ENCODE measurements around the gene TGFB1I1. TPM values are rescaled to one million over a fixed set of nuclear protein-coding genes. Genes with fewer than 3 reads are reported as not detected.

Gene TGFB1I1
- total and polyA plus RNA-seq, 2 of the 13 experiments (the other 11 are each of a cell fraction or from before 2014, with no cell fraction given) = 0.80 to 2.9 TPM

- TSS peak; percentile 62 for BruUV-seq (replicated peaks)
- TF ChIP-seq GATAD1 (CRISPR knock-in tag; IDR thresholded peaks at IDR 0.05) = peak; percentile 14; the same call in 1 of the 2 replicates
- TF ChIP-seq FOXA1 (IDR thresholded peaks at IDR 0.05) = no peak
- TF ChIP-seq FOXA1 (CRISPR knock-in tag; IDR thresholded peaks at IDR 0.05) = 0 out of 2 replicates have a peak, but pooled peaks have one; percentile 35
- no peak for TF ChIP-seq HOXA3 (CRISPR knock-in tag; IDR thresholded peaks at IDR 0.05)
- 0 out of 2 replicates have a peak, but pooled peaks have one; percentile 15 for TF ChIP-seq FOXA3 (CRISPR knock-in tag; IDR thresholded peaks at IDR 0.05)
- no peak for TF ChIP-seq ZNF121 (CRISPR knock-in tag; IDR thresholded peaks at IDR 0.05)
- 0 out of 2 replicates have a peak, but pooled peaks have one; percentile 41 for TF ChIP-seq HINFP (CRISPR knock-in tag; IDR thresholded peaks at IDR 0.05; ENCODE audit: low read depth)
- no peak for TF ChIP-seq SP140L (CRISPR knock-in tag; IDR thresholded peaks at IDR 0.05; ENCODE audit: borderline replicate concordance)
- TF ChIP-seq FOXK1 (CRISPR knock-in tag; IDR thresholded peaks at IDR 0.05; ENCODE audit: borderline replicate concordance, low read depth) = peak; percentile 13; the same call in 1 of the 2 replicates
- peak; percentile 87 for TF ChIP-seq BCL6 (CRISPR knock-in tag; IDR thresholded peaks at IDR 0.05)
- TF ChIP-seq PAXIP1 (CRISPR knock-in tag; conservative IDR thresholded peaks at IDR 0.05) = no peak
- no peak for TF ChIP-seq YEATS4 (CRISPR knock-in tag; IDR thresholded peaks at IDR 0.05; ENCODE audit: borderline replicate concordance)
- TF ChIP-seq RAD21 (CRISPR knock-in tag; IDR thresholded peaks at IDR 0.05) = peak; percentile 22; the same call in 1 of the 2 replicates
- TF ChIP-seq CHD4 (IDR thresholded peaks at IDR 0.05; ENCODE audit: borderline replicate concordance, low read length) = peak; percentile 40; the same call in 1 of the 2 replicates
- TF ChIP-seq, protein P1, sequence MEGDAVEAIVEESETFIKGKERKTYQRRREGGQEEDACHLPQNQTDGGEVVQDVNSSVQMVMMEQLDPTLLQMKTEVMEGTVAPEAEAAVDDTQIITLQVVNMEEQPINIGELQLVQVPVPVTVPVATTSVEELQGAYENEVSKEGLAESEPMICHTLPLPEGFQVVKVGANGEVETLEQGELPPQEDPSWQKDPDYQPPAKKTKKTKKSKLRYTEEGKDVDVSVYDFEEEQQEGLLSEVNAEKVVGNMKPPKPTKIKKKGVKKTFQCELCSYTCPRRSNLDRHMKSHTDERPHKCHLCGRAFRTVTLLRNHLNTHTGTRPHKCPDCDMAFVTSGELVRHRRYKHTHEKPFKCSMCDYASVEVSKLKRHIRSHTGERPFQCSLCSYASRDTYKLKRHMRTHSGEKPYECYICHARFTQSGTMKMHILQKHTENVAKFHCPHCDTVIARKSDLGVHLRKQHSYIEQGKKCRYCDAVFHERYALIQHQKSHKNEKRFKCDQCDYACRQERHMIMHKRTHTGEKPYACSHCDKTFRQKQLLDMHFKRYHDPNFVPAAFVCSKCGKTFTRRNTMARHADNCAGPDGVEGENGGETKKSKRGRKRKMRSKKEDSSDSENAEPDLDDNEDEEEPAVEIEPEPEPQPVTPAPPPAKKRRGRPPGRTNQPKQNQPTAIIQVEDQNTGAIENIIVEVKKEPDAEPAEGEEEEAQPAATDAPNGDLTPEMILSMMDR (CRISPR knock-in tag; IDR thresholded peaks at IDR 0.05) = peak; percentile 45
- TF ChIP-seq ZNF770 (CRISPR knock-in tag; IDR thresholded peaks at IDR 0.05) = peak; percentile 89
- TF ChIP-seq TEAD3 (CRISPR knock-in tag; optimal IDR thresholded peaks at IDR 0.05; ENCODE audit: borderline replicate concordance) = peak; percentile 46
Observed at GRCh38 chr16:31460582-31461002, 11.4 kb upstream of the TGFB1I1 start.

More at GRCh38 chr16:31460582-31461002, 11.4 kb upstream of the TGFB1I1 start:
- Histone ChIP-seq H3K4me3 (replicated peaks in 1 of 3; ENCODE audit: insufficient read depth in 1 of 3, low read depth in 2 of 3, low read length in 3 of 3) (peak overlapping the region; percentile 58 to 72 (median 61)), H3K27ac (ENCODE audit: extremely low read length, insufficient read depth, low read length) (no peak overlapping the region), H2AFZ (ENCODE audit: low read length) (no peak overlapping the region), H3K4me2 (ENCODE audit: low read depth, low read length) (peak overlapping the region; percentile 81), H3K36me3 (replicated peaks in 1 of 2; ENCODE audit: control insufficient read depth in 1 of 2, insufficient read depth in 2 of 2, low read length in 2 of 2) (peaks cover 28 to 42% of the 10 kb centered on the region in 2 experiments), H3K9me3 (ENCODE audit: low read length) (no peaks in the 10 kb centered on the region), H3K27me3 (ENCODE audit: control insufficient read depth in 1 of 2, insufficient read depth in 2 of 2, low read length in 2 of 2) (no peaks in the 10 kb centered on the region; a peak in 1 of 5 replicates), H4K20me1 (ENCODE audit: insufficient read depth, low read length) (peaks cover 36% of the 10 kb centered on the region), H3K79me2 (ENCODE audit: insufficient read depth, low read length) (peaks cover 38% of the 10 kb centered on the region), H3K9ac (ENCODE audit: insufficient read depth, low read depth, low read length) (no peak overlapping the region), H3K4me1 (ENCODE audit: insufficient read depth, low read length) (peaks cover 35% of the 10 kb centered on the region)
- WGBS (ENCODE audit: low lambda C conversion rate) = 80% methylated on average over 8 of the region's 8 CpGs
- peak; percentile 54 for DNase-seq (ENCODE audit: low spot score)
- in situ Hi-C loops (cut with HindIII; ENCODE audit: extremely low pct_ligation_motif_present, low pct_unique_long_range_greater_than_20kb) (no loop called here), intact Hi-C loops (cut with micrococcal nuclease; ENCODE audit: unreplicated experiment) (no loop called here)
- ChIA-PET CTCF (ENCODE audit: low intra/inter-chr PET ratio, low total read pairs) (no interaction called here), POLR2A (interaction anchor here (1.0 to 8.3 kb wide), 13 partner anchors 8 to 343 kb away, joined by 3 to 110 read pairs (median 8); partner anchors contain the start of genes FUS, PYCARD, RUSF1 and TGFB1I1)
- no peak for FAIRE-seq
- ATAC-seq = no peak
